GM12891 (cell line): Measurements from ENCODE around the gene PCCB.
A peak's percentile ranks its signal among the peaks of the same experiment; 100 is the strongest.
"Not testable (repeated sequence)": the region's sequence is repeated elsewhere in the genome, so short reads cannot be mapped to it uniquely, and the experiment has no call there.

Experiments used
- DNase-seq: peaks from one replicate; pipeline ENCODE4 v3.0.0; 2011; ENCODE audit warnings: low spot score; ENCODE audit not compliant: insufficient read length
- FAIRE-seq: peaks from 2 replicates; lab custom pipeline; 2011; peaks lifted over from hg19 to GRCh38; lab: Jason Lieb, UNC
- PAX5 ChIP-seq: IDR thresholded peaks from 2 replicates; pipeline ENCODE4 v1.6.1; 2011; ENCODE audit warnings: low read length, moderate library complexity, mild to moderate bottlenecking; ENCODE audit not compliant: insufficient read depth, severe bottlenecking
- POLR2A ChIP-seq: IDR thresholded peaks from 2 replicates; pipeline ENCODE4 v1.6.1; 2011; ENCODE audit warnings: low read depth, low read length, control low read depth
- POLR2AphosphoS5 ChIP-seq: IDR thresholded peaks from 2 replicates; pipeline ENCODE4 v1.6.1; 2011; ENCODE audit warnings: low read depth, low read length, control low read depth
- POU2F2 ChIP-seq: IDR thresholded peaks from 2 replicates; pipeline ENCODE4 v1.6.1; 2011; ENCODE audit warnings: low read depth, mild to moderate bottlenecking, control low read depth, low read length, moderate library complexity
- SPI1 ChIP-seq: IDR thresholded peaks from 2 replicates; pipeline ENCODE4 v1.6.1; 2011; ENCODE audit warnings: low read depth, low read length, control low read depth
- TAF1 ChIP-seq: IDR thresholded peaks from 2 replicates; pipeline ENCODE4 v1.6.1; 2011; ENCODE audit warnings: low read depth, low read length, control low read depth

Gene PCCB

GRCh38 chr3:136255672-136256406 is 5.7 kb downstream of the PCCB start:
- DNase-seq (no peak), FAIRE-seq (no peak)
- TF ChIP-seq POLR2A (no peak), POU2F2 (no peak), SPI1 (no peak), PAX5 (no peak), TAF1 (no peak), POLR2AphosphoS5 (no peak)

DNA sequence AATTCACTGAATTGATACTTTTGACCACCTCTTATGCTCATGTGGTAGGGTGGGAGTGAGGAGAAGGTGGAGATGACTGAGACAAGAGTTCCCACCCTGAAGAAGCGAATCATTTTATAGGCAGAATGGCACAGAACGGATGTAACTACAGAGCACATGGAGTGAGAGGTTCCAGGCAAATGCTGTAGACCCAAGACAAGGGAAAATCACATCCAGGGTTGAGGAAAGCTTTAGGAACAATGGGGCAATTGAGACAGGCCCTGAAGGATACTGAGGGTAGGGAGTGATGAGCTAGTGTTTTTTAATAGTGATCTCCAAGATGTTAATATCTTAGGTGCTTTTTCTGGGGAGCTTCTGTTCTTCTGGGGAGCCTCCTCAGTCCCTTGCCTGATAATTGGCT is 8.1 kb downstream of the PCCB start:
- DNase-seq: no peak
- no peak for FAIRE-seq
- TF ChIP-seq POU2F2: no peak
- TF ChIP-seq POLR2AphosphoS5: no peak
- TF ChIP-seq TAF1: no peak
- TF ChIP-seq POLR2A: no peak
- no peak for TF ChIP-seq PAX5
- TF ChIP-seq SPI1: no peak

DNA sequence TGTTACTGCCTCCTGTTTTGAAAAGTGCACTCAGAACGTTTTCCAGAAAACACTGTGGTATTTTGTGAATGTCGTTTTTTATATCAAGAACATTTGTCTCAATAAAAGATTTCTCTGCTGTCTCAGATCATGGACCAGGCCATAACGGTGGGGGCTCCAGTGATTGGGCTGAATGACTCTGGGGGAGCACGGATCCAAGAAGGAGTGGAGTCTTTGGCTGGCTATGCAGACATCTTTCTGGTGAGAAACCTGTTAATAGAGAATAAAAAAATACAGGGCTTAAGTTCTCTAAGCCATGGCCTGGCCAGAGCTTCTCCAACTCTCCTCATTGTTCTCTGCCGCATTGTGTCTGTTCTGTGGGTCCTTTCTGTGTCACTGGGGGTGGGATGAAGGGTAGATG is 11.7 kb downstream of the PCCB start:
- DNase-seq: no peak
- FAIRE-seq: no peak
- TF ChIP-seq POLR2AphosphoS5 (no peak), POLR2A (no peak), PAX5 (no peak), TAF1 (no peak), POU2F2 (no peak), SPI1 (no peak)

DNA sequence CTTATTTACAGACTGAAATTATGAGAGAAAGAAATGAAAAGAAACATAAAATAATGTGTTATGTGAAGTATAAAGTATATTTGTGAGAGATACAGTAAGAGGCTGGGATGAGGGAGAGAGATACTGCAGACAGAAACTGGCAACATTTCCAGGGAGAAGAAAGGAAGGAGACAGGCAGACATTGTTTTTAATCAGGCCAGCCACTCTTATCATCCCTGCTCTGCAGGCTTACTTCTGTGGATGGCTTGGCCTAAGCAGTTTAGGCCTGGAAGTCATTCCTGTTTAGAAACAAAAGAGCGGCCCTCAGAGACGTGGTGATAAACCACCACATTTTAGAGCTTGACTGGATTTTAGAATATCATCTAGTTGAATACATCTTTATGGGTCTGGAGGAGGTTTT is 12.4 kb downstream of the PCCB start:
- no peak for TF ChIP-seq TAF1
- no peak for TF ChIP-seq POLR2AphosphoS5
- no peak for TF ChIP-seq SPI1
- TF ChIP-seq POLR2A: no peak
- TF ChIP-seq PAX5: no peak
- TF ChIP-seq POU2F2: no peak
- DNase-seq (no peak), FAIRE-seq (no peak)

GRCh38 chr3:136263251-136263650 is 13.1 kb downstream of the PCCB start:
- TF ChIP-seq PAX5 (no peak), POLR2AphosphoS5 (no peak), SPI1 (no peak), POU2F2 (no peak), TAF1 (no peak), POLR2A (no peak)
- no peak for FAIRE-seq

DNA sequence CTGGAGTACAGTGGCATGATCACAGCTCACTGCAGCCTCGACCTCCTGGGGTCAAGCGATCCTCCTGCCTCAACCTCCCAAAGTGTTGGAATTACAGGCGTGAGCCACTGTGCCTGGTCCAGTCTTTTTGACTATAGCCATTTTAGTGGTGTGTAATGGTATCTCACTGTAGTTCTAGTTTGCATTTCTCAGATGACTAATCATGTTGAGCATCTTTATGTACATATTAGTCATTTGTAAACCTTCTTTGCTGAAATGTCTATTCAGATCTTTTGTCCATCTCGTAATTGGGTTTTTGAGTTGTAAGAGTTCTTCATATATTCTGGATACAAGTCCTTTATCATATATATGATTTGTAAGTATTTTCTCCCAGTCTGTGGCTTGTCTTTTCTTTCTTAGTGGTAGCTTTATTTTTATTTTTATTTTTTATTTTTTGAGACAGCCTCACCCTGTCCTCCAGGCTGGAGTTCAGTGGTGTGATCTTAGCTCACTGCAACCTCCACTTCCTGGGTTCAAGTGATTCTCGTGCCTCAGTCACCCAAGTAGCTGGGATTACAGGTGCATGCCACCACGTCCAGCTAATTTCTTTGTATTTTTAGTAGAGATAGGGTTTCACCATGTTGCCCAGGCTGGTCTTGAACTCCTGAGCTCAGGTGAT is 16.5 kb downstream of the PCCB start:
- peak; percentile 58 for FAIRE-seq
- not testable (repeated sequence) for DNase-seq

More at GRCh38 chr3:136263251-136263650, 13.1 kb downstream of the PCCB start:
- no peak for DNase-seq

- FAIRE-seq: no peak
- no peak for DNase-seq
- TF ChIP-seq POLR2A (no peak), POLR2AphosphoS5 (no peak), POU2F2 (no peak), PAX5 (no peak), TAF1 (no peak), SPI1 (no peak)
These were observed 17.1 kb downstream of the PCCB start for GRCh38 chr3:136267235-136267634.

DNA sequence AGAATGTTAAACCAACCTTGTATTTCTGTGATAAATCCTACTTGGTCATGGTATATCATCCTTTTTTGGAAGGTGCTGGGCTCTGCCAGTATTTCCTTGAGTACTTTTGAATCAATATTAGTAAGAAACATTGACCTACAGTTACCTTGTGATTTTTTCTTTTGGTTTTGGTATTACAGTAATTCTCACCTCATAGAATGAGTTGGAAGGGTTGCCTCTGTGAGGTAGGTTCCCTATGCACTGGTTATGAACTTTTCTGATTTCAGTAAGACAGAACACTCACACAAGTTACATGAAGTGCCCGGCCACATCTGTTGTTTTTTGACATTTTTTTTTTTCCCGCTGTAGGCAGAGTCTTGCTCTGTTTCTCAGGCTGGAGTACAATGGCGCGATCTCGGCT is 20.0 kb downstream of the PCCB start:
- FAIRE-seq: no peak
- no peak for DNase-seq
- TF ChIP-seq PAX5: no peak
- no peak for TF ChIP-seq POU2F2
- no peak for TF ChIP-seq POLR2AphosphoS5
- TF ChIP-seq TAF1: no peak
- no peak for TF ChIP-seq SPI1
- TF ChIP-seq POLR2A: no peak

DNA sequence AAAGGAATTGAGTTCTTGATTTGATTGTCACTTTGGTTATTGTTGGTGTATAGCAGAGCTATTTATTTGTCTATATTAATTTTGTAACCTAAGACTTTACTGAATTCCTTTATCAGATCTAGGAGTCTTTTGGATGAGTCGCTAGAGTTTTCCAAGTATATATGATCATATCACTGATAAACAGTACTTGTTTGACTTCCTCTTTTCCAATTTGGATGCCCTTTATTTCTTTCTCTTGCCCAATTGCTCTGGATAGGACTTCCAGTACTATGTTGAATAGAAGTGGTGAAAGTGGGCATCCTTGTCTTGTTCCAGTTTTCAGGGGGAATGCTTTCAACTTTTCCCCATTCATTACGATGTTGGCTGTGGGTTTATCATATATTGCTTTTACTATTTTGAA is 21.5 kb downstream of the PCCB start:
- DNase-seq, FAIRE-seq: not testable (repeated sequence)
- peak; percentile 9; the same call in 1 of the 2 replicates for TF ChIP-seq SPI1

DNA sequence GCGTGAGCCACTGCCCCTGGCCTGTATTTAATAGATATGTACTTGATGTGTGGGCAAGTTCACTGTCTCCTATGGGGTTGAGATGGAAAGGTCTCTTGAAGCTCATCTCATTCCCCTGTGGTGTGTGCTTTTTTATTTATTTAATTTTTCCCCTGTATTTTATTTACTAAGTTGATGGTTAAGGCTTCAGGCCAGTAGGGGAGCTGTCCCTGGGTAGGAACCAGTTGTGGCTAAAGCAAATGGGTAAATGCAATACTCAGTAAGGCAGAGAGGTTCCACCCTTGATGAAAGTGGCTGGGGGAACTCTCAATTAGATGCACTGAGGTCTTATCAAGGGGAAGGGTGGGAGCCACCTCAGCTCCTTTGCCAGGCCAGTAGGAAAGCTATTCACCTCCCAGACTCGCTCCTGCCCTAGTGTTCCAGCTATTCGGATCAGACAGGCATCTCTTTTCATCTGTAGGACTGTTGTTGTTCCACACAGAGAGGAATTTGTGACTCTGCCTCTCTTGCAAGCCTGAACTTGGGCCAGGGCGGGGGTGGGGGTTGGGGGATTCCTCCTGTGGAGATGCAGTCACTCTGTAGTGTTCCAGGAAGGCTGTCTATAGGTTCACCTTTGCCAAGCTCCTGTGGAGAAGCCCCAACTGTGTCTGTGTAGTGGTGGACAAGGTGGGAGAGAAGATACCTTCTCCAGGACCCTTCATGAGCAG is 26.1 kb downstream of the PCCB start:
- no peak for FAIRE-seq

More for the DNA sequence above, 26.1 kb downstream of the PCCB start:
- no peak for TF ChIP-seq PAX5
- no peak for TF ChIP-seq POLR2A
- no peak for TF ChIP-seq POU2F2
- TF ChIP-seq TAF1: no peak
- no peak for TF ChIP-seq POLR2AphosphoS5
- no peak for TF ChIP-seq SPI1
- no peak for DNase-seq
